ENCODE results near the gene CBS.

GRCh38 chr21:43004926-43005325, 70.7 kb downstream of the CBS start:
- no peak for TF ChIP-seq POLR2A (IDR thresholded peaks at IDR 0.05)
- TF ChIP-seq, protein P1, sequence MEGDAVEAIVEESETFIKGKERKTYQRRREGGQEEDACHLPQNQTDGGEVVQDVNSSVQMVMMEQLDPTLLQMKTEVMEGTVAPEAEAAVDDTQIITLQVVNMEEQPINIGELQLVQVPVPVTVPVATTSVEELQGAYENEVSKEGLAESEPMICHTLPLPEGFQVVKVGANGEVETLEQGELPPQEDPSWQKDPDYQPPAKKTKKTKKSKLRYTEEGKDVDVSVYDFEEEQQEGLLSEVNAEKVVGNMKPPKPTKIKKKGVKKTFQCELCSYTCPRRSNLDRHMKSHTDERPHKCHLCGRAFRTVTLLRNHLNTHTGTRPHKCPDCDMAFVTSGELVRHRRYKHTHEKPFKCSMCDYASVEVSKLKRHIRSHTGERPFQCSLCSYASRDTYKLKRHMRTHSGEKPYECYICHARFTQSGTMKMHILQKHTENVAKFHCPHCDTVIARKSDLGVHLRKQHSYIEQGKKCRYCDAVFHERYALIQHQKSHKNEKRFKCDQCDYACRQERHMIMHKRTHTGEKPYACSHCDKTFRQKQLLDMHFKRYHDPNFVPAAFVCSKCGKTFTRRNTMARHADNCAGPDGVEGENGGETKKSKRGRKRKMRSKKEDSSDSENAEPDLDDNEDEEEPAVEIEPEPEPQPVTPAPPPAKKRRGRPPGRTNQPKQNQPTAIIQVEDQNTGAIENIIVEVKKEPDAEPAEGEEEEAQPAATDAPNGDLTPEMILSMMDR (IDR thresholded peaks at IDR 0.05): no peak

Data from heart left ventricle (tissue), 13 donors.